Measurements from ENCODE around the gene DYNC2I2.

- TF ChIP-seq CTCF (IDR thresholded peaks at IDR 0.05) (no peak), EZH2phosphoT487 (IDR thresholded peaks at IDR 0.05) (no peak), EZH2 (IDR thresholded peaks at IDR 0.05) (no peak)
Measured at GRCh38 chr9:128614728-128615127, 41.9 kb downstream of the DYNC2I2 start.

All from neural progenitor cell (in vitro differentiated cells).